Smooth muscle cell of the brain vasculature (primary cell): Measurements from ENCODE around the gene KCNN3.
"Not testable (repeated sequence)": the region's sequence is repeated elsewhere in the genome, so short reads cannot be mapped to it uniquely, and the experiment has no call there.

Experiments
- DNase-seq: peaks from one replicate; pipeline ENCODE4 v3.0.0-alpha.2; 2012; ENCODE audit warnings: low read depth, low spot score

Gene KCNN3

DNA sequence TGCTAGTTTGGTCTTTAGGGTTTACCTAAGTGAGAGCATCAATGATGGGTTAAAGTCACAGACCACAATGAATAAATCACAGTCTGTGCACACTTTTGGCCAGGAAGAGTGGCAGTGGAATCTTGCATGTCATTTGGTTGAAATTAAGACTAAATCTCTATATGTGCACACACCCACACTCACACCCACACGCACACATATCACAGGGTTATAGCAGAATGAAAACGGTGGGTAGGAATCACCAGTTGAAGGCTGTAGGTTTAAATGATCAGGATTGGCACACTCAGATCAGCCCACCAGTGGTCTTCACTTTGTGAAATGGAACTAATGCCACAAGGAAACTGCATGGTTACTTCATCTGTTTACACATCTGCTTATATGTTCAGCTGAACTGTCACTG lies 164.5 kb downstream of the KCNN3 start:
- DNase-seq, result no peak

DNA sequence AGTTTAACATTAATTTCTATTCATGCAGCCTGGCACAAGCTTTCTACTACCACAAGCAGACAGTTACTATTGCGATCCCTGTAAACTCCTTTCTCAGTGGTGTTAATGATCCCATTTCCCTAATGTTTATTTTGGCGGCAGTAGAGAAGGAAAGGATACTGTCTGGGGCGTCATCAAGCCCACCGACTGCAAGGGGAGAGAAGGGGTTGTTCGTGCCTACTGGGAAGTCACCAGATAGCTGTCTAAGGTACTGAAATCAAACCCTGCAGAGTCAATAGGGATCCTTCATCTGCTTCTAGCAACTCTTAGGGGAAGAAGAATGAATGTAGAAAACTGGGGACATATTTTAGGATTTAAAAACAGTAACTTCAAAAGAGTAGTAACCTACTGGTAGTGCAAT lies 166.9 kb downstream of the KCNN3 start:
- DNase-seq, result no peak

DNA sequence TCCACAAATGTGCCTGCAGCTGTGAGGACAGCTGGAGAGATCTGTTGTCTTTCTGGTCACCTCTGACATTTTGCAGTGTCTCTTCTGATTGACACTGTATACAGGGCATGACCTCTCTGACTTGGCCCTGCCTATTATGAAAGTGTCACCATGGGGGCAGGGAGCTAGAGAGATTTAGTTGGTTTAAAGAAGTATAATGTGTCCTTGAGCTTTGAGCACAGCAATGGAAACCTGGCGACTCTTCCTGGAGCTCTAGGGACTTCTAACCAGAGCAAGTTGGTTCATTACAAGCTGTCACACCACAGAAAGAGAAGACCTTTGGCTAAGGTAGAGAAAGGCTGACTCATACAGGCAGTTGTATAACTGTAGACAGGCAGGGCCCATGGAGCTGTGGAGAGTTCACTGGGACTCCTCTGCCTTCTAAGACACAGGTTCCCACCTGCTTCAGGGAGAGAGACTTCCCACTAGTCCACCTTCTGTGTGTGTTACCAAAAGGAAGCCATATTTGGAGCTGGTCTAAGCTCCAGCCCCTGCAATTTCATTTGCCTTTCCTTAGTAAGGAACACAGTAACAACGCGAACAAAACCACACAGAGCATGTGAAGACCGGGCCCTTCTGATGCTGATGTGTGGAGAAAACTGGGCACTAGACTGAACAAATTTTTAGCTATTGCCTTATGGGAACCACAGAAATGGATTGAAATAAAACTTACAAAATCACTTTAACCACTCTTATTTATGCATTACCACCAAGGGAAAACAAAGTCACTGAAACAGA lies 171.6 kb downstream of the KCNN3 start:
- no peak for DNase-seq

DNA sequence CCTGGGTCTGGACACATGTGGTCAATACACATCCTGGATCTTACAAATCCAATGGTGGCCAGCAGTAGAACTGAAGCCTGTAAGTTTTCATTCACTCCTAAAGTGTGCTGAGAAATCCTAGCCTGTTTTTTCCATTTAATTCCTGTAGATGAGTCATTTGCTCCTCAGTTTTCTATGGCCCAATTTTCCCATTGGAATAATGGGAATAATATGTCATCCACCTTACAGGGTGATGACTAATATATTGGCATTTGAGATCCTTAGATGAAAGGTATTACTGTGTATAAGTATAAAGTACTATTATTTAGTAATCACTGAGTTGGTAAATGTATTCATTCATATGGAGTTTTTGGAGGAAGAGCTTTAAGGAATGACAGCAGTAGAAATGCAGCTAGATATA lies 172.4 kb downstream of the KCNN3 start:
- DNase-seq, result no peak

DNA sequence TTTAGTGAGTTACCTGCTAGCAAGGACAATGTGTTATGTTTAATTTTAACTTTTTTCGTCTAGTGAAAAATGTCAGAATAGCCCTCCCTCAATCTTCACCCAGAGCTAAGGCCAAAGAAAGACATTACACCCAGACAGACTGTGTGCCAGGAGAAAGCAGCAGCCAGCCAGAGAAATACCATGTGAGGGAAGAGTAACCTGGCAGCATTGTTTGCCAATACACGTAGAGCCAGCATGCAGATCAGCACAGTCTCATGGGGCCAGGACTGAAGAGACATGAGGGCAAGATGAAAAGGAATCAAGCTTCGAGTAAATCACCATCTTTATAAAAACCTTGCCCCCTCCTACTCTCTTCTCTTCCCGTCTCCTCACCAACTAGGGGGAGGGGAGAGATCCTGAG lies 173.6 kb downstream of the KCNN3 start:
- no peak for DNase-seq

DNA sequence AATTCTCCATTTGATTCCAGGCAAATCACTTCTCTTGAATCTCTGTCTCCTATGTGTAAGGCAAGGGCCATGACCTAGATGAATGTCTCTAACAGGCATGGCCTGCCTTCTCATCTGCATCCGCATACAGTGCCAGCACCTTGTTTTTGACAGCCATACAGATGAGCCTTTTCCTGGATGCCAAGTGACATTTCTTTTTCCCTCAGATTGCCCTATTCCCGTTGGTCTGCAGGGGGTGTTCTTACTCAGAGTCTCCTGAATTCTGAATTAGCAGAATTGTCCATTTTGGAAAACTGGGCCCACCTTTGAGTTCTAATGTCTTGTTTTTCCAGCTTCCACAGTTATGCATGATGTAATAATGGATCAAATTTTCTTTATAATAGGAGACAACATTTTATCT lies 174.1 kb downstream of the KCNN3 start:
- no peak for DNase-seq

DNA sequence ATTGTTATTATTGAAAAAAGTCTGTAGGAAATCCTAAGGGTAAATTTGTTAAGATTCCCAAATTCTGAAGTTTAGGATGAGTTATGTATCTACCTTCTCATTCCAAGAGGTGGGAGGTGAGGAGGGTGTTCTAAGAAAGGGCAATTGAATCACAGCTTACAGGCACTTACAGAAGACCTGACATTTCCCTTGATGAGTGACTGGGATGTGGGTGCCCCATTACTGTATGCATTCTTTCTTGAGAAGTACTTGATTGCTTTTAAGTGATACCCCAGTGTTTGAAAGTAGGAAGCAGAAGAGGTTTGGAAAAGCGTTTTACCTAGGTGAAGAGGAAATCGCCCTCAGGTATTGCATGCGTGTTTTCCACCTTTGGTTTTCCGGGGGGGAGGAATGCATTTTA lies 175.1 kb downstream of the KCNN3 start:
- no peak for DNase-seq

DNA sequence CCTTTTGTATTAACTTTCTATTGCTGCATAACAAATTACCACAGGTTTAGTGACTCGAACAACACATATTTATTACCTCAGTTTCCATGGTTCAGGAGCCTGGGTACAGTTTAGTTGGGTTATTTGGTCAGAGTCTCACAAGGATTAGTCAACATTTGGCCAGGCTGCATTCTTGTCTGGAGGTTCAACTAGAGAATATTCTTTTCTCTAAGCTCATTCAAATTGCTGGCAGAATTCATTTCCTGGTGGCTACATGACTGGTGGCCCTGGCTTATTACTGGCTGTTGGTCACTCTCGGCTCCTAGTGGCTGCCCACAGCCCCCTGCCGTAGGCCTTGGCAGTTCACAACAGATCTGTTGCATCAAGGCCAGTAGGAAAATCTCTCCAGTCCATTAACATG lies 181.0 kb downstream of the KCNN3 start:
- DNase-seq, result no peak

DNA sequence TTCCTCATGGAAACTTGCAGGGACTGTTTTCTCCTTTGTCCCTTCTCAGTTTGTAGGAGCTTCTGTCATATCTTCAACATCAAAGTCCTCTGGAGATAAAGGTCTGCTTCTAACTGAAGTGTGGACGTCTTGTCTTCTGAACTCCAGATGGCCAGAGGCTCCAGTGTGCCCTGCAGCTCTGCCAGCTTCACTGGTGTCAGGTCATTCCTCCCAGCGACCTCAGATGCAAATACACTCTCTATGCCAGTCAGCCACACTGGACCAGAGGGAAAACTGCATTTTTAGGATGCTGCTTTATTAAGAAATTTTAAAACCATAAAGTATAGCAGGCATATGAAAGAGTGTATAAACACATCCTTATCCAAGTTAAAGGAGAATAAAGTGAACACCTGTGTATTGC lies 183.6 kb downstream of the KCNN3 start:
- no peak for DNase-seq

DNA sequence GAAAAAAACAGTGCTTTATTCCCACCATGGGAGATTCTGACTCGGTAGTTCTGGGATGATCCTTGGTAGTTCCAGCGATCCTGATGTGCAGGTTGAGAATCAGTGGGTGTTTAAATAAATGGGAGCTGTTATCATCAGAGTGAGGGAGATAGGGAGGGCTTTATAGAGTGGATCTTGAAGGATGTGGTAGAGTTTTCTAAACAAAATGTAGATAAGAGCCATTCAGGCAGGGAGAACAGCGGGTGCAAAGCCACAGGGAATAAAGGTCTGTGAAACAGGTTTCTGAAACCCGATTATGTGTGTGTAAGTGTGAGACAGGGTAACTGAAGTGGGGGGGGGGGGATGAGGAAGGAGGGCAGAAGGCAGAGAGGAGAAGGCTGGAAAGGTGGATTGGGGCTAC lies 186.3 kb downstream of the KCNN3 start:
- no peak for DNase-seq

DNA sequence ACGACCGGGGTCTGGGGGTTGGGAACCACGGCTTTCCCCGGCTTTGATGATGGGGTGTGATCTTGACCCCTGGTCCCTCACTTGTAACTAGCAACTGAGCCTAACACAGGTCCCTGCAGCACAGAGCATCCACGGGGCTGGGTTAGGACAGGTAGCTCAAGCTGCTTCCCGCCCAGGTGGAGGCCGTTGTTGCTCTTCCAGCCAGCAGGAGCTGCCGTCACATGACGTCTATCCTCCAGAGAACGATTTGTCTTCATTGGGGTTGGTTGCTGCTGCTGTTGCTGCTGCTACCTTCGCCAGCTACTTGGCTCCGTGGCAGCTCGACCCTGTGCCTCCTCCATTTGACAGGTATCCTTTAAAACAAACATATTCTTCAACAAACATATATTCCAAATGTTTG lies 187.8 kb downstream of the KCNN3 start:
- no peak for DNase-seq

DNA sequence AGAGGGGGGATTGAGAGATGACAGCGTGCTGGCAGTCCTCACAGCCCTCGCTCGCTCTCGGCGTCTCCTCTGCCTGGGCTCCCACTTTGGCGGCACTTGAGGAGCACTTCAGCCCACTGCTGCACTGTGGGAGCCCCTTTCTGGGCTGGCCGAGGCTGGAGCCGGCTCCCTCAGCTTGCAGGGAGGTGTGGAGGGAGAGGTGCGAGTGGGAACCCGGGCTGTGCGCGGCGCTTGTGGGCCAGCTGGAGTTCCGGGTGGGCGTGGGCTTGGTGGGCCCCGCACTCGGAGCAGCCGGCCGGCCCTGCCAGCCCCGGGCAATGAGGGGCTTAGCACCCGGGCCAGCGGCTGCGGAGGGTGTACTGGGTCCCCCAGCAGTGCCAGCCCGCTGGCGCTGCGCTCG lies 192.2 kb downstream of the KCNN3 start:
- DNase-seq, result not testable (repeated sequence)

DNA sequence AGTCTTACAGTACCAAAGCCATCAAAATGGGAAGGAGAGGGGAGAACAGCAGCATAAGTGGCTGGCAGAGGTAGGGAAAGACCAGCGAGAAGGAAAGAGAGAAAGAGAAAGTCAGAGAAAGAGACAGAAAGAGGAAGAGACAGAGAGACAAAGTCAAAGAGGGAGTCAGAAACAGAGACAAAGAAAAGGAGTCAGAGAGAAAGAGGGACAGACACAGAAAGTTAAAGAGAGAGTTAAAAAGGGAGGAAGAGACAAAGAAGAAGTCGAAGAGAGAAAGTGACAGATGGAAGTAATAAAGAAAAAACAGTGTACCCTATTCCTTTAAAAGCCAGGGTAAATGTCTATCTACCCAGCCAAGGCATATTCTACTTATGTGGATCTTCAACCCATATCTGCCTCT lies 193.2 kb downstream of the KCNN3 start:
- DNase-seq, result not testable (repeated sequence)

DNA sequence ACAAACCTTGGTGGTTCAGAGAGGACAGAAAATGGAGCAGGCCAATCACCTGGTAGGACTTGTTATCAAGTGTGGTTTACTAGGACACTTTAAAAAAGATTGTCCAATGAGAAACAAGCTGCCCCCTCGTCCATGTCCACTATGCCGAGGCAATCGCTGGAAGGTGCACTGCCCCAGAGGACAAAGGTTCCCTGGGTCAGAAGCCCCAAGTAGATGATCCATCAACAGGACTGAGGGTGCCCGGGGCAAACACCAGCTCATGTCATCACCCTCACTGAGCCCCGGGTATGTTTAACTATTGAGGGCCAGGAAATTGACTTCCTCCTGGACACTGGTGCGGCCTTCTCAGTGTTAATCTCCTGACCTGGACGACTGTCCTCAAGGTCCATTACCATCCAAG lies 195.6 kb downstream of the KCNN3 start:
- DNase-seq, result not testable (repeated sequence)

DNA sequence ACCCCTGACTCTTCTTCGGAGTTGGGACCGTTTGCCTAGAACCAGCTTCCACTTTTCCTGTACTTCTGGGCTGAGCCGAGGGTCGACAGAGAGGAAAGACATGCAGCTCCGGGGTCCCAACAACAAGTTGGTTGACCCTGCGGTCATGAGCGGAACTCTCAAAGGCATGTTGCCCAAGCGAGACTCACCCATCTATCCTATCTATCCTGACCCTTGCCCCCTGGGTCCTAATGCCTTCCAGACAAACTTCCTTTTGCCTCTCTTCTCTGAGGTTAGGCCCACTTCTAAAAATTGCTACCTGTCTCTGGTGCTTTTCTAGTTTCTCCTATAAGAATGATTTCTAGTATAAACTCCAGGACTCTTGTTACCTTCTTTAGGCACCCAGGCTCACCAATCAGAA lies 197.8 kb downstream of the KCNN3 start:
- not testable (repeated sequence) for DNase-seq

DNA sequence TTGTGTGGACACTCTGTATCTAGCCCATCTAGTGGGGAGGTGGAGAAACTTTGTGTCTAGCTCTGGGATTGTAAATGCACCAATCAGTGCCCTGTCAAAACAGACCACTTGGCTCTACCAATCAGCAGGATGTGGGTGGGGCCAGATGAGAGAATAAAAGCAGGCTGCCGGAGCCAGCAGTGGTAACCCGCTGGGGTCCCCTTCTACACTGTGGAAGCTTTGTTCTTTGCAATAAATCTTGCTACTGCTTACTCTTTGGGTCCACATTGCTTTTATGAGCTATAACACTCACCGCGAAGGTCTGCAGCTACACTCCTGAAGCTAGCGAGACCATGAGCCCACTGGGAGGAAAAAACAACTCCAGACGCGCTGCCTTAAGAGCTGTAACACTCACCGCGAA lies 198.7 kb downstream of the KCNN3 start:
- DNase-seq, result not testable (repeated sequence)

DNA sequence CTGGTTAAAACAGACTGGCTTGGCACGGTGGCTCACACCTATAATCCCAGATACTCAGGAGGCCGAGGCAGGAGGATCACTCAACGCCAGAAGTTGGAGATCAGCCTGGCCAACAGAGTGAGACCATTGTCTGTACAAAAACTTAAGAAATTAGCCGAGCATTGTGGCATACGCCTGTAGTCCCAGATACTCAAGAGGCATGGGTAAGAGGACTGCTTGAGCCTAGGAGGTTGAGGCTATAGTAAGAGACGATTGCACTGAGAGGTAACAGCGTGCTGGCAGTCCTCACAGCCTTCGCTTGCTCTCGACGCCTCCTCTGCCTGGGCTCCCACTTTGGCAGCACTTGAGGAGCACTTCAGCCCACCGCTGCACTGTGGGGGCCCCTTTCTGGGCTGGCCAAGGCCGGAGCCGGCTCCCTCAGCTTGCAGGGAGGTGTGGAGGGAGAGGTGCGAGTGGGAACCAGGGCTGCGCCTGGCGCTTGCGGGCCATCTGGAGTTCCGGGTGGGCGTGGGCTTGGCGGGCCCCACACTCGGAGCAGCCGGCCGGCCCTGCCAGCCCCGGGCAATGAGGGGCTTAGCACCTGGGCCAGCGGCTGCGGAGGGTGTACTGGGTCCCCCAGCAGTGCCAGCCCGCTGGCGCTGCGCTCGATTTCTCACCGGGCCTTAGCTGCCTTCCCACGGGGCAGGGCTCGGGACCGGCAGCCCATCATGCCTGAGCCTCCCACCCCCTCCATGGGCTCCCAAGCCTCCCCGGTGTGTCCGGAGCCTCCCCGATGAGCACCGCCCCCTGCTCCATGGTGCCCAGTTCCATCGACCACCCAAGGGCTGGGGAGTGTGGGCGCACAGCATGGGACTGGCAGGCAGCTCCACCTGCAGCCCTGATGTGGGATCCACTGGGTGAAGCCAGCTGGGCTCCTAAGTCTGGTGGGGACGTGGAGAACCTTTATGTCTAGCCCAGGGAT lies 199.5 kb downstream of the KCNN3 start:
- DNase-seq, result not testable (repeated sequence)

DNA sequence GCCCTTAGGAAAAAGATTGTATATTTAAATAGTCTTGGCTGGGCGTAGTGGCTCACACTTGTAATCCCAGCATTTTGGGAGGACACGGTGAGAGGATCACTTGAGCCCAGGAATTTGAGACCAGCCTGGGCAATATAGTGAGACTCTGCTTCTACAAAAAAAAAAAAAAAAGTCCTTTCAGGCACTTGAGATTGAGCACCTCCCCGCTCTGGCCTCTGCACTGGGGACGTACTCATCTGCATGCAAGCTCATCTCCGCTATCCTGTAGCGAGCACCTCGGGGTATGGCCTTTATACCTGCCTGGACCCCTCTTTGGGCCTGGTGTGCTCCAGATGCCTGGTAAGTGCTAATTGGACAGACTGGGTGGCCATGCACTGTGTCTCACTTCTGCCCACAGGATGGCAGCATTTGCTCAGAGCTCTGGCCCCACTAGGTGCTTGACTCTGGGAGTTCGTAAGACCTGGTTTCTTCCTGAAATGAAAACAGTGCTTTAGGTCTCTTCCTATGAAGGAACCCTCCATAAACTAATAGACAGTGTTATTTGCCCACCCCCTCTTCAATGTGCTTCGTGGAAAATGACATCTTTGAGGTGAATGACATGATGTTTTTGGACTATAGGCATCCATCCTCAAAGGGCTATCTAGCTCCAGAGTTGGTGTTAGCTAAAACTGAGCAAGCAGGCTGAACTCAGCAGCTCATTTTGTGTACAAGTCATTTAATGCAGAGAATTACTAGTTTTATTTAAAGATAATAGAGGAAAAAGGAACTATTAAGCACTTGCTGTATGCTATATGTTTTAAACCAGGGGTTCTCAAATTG lies 200.4 kb downstream of the KCNN3 start:
- DNase-seq, result peak; percentile 31

DNA sequence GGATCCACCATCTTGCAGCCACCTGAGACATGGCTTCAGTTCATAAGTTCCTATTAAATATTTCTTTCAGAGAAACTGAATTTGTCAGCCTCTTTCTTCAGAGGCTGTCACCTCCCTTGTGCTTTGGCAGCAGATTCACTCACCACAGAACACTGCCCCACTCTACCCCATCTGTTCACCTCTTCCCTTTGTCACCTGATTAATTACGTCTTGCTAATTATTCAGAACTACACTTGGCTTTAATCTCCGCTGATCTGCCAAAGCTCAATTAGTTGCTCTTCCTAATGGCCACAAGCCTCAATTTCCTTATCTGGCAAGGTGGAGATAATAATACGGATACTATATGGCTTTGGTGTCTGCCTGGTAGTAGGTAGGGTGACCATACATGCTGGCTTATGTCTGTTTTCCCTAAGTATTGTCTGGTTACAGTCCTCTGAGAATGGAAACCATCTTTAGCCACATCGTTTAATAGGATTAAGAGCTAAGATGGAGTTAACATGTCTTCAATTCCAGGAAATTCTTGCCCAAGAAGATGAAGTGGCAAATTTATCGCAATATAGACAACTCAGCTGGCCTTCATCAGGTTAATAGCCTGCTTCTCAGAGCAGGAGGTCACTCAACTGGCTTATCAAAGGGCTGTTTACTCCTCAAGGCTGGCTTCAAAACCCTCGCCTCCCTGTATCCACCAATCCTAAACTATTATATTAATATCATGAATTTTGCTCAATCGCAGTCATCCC lies 203.9 kb downstream of the KCNN3 start:
- no peak for DNase-seq

DNA sequence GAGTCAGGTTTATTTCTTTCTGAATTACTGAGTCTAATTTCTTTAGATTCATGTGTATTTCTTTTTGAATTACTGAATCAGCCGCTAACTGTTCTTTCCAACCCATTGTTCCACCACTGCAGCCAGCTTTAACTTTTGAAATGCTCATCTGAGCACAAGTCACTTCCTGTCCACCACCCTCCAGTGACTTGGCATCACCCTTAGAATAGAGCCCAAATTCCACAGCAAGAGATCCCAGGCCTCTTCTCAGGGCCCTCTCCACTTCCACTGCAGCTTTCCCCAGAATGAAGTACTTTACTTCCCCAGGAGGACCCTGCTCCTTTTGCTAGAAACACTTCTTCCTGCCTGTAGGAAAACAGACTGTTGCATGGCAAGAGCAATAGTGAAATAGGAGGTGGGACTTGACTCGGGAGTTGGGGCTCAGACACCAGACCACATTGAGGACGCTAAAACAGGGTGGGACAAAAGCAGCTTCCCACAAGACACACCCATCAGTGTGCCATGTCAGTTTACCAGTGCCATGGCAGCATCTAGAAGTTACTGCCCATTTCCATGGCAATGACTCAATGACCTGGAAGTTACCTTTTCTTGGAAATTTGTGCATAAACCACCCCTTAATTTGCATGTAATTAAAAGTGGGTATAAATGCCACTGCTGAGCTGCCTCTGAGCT lies 205.6 kb downstream of the KCNN3 start:
- DNase-seq, result no peak
